Choroid plexus epithelial cell (primary cell): ENCODE measurements around the gene C12orf43.

ENCODE experiments used
- DNase-seq: peaks from one replicate; pipeline ENCODE4 v3.0.0-alpha.2; 2010; ENCODE audit warnings: low read depth
- H3K4me3 ChIP-seq: 2 replicates; pipeline ENCODE4 v1.5.1; 2011; ENCODE audit warnings: low read depth, mild to moderate bottlenecking, control low read depth, low read length, moderate library complexity
- TF ChIP-seq, protein P1 (sequence below): conservative IDR thresholded peaks from 2 replicates; pipeline ENCODE4 v1.5.1; 2011; ENCODE audit warnings: low read depth, mild to moderate bottlenecking, control low read depth, inconsistent platforms, low read length, moderate library complexity

C12orf43 gene

DNA sequence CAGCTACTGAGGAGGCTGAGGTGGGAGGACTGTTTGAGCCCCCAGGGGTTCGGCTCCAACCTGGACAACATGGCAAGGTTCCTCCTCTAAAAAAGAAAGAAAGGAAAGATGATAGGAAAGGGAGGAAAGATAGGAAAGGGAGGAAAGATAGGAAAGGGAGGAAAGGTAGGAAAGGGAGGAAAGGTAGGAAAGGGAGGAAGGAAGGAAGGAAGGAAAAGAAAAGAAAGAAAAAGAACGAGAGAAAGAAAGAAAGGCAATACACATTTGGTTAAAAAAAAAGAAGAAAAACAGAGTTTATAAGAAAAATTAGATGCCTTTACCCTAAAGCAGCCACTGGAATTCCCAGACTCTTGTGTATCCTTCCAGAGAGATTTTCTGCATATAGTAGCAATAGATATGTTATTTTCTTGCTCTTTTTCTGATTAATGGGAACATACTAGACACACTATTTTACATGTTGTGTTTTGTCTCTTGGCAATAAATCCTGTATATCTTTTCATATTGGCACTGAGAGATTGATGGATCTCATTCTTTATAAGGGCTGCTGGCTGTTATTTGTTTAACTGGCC is 25.7 kb downstream of the C12orf43 start:
- TF ChIP-seq, protein P1, sequence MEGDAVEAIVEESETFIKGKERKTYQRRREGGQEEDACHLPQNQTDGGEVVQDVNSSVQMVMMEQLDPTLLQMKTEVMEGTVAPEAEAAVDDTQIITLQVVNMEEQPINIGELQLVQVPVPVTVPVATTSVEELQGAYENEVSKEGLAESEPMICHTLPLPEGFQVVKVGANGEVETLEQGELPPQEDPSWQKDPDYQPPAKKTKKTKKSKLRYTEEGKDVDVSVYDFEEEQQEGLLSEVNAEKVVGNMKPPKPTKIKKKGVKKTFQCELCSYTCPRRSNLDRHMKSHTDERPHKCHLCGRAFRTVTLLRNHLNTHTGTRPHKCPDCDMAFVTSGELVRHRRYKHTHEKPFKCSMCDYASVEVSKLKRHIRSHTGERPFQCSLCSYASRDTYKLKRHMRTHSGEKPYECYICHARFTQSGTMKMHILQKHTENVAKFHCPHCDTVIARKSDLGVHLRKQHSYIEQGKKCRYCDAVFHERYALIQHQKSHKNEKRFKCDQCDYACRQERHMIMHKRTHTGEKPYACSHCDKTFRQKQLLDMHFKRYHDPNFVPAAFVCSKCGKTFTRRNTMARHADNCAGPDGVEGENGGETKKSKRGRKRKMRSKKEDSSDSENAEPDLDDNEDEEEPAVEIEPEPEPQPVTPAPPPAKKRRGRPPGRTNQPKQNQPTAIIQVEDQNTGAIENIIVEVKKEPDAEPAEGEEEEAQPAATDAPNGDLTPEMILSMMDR = no peak
- H3K4me3 ChIP-seq = no peak overlapping the region
- DNase-seq = no peak

DNA sequence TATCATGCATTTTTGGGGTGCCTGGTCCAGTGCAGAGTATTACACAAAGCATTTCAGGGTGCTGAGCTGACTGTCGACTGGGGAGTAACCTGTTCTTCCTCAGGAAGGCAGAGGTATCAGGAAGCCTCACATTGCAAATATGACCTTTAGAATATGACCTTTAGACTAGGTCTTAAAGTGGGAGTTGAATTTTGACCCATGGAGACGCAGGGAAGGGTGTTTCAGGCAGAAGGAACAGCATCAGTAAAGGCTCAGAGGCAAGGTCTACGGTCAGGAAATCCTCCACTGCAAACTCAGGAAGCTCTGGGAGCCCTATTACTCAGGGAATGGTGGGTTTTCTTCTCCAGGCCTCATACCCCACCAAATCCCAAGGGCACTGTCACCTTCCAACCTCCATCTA is 26.6 kb downstream of the C12orf43 start:
- no peak overlapping the region for H3K4me3 ChIP-seq
- no peak for DNase-seq
- TF ChIP-seq, protein P1 = no peak

DNA sequence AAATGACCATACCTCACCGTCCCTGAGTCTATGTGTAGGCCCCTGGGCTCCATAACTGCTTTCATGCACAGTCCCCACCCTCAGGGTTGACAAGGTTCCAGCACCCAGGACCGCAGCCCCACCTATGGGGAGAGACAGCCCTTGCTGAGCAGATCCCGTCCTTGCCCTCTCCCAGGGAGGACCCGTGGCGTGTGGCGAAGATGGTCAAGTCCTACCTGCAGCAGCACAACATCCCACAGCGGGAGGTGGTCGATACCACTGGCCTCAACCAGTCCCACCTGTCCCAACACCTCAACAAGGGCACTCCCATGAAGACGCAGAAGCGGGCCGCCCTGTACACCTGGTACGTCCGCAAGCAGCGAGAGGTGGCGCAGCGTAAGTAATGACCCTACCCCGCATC is 27.6 kb downstream of the C12orf43 start:
- no peak for DNase-seq
- H3K4me3 ChIP-seq = no peak overlapping the region
- TF ChIP-seq, protein P1 = no peak

DNA sequence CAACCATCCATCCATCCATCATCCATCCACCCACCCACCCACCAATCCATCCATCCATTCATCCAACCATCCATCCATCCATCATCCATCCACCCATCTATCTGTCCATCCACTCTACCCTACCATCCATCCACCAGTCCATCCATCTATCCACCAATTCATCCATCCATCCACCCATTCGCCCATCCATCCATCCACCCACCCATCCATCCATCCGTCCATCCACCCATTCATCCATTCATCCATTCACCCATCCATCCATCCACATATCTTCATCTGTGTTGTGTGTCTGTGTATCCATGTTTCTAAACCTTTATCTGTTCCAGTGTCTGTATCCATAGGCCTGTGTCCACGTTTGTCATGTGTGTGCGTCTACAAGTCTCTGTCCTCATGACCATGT is 28.1 kb downstream of the C12orf43 start:
- H3K4me3 ChIP-seq = no peak overlapping the region
- TF ChIP-seq, protein P1 = no peak
- DNase-seq = no peak

DNA sequence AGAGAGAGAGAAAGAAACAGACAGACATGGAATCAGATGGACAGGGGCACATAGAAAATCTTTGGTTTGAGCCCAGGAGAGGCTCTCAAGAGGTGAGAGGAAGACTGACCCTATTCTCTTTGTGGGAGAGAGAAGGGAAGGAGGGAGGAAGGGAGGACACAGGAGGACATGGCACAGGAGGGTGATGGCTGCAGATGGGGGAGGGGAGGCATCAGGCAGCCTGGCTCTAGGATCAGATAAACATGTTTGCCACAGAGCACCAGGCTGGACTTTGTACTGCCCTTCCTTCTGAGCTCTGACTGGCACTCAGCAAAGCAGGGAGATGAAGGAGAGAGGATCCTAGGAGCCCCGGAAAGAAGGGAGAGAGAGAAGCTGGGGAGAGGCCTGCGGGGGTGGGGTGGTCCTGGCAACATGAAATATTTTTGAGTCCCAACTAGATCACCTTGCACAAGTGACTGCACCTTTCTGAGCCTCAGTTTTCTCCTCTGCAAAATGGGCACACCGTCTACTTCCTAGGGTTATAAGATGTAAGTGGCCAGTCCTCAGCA is 31.9 kb downstream of the C12orf43 start:
- TF ChIP-seq, protein P1 = no peak
- no peak for DNase-seq
- no peak overlapping the region for H3K4me3 ChIP-seq

DNA sequence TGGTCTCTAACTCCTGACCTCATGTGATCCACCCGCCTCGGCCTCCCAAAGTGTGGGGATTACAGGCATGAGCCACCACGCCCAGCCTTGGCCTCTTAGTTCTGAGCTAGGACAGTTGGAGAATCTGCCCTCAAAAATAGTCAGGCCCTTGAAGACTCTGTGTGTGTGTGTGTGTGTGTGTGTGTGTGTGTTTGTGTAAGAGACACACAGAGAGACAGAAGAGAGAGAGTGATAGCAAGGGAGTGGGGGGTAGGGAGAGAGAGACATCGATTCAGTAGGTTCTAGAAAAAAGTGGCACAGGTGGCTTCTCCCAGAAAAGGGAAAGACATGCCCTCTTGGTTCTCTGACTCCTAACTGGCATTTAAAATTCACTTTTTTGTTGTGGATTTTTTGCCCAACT is 32.5 kb downstream of the C12orf43 start:
- H3K4me3 ChIP-seq = no peak overlapping the region
- TF ChIP-seq, protein P1 = no peak
- no peak for DNase-seq

DNA sequence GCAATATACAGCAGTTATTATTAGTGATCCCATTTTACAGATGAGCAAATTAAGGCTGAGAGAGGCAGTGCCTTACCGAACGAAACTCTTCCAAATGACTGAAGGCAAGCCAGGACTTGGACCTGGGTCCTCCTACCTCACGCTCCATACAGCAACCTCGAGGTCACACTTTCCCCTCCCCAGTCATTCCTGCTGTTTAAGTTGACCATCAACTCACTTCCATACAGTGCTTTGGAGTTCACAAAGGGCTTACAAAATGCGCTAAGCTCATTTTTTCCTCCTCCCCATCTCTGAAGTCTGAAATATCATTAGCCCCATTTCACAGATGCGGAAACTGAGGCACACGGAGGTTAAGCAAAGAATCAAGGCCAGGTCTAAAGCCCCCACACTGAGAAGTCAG is 33.6 kb downstream of the C12orf43 start:
- TF ChIP-seq, protein P1 = no peak
- DNase-seq = no peak
- H3K4me3 ChIP-seq = no peak overlapping the region
